CD4-positive, alpha-beta T cell treated with Interleukin-6 at 100 ng/mL for 8 hours (primary cell): Measurements from ENCODE around the gene MAP4K2.

Source experiments
- DNase-seq: peaks from one replicate; pipeline ENCODE4 v3.0.0-alpha.2; 2020; ENCODE audit warnings: mixed read lengths, low spot score

The MAP4K2 gene

DNA sequence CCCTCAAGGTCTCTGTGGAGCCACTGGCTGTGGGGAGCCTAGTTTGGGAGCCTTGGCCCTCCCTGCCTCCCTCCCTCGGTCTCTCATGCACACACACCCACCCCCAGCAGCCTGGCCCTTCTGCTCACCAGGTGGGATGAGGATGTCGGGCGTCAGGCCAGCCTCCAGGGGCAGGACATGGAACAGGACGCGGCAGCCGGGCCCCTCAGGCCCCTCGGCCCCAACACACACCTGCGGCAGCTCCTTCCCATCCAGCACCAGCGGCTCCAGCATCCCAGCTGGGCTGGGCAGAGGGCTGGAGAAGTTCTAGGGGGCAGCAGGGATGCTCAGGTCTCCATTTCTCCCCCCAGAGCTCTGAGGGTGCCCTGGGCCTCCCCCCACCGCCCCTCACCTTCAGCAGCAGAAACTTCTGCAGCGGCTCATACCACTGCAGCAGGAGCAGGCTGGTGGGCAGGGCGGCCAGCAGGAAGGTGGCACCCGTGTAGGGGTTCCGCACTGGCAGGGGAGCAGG lies 11.2 kb downstream of the MAP4K2 start:
- no peak for DNase-seq

DNA sequence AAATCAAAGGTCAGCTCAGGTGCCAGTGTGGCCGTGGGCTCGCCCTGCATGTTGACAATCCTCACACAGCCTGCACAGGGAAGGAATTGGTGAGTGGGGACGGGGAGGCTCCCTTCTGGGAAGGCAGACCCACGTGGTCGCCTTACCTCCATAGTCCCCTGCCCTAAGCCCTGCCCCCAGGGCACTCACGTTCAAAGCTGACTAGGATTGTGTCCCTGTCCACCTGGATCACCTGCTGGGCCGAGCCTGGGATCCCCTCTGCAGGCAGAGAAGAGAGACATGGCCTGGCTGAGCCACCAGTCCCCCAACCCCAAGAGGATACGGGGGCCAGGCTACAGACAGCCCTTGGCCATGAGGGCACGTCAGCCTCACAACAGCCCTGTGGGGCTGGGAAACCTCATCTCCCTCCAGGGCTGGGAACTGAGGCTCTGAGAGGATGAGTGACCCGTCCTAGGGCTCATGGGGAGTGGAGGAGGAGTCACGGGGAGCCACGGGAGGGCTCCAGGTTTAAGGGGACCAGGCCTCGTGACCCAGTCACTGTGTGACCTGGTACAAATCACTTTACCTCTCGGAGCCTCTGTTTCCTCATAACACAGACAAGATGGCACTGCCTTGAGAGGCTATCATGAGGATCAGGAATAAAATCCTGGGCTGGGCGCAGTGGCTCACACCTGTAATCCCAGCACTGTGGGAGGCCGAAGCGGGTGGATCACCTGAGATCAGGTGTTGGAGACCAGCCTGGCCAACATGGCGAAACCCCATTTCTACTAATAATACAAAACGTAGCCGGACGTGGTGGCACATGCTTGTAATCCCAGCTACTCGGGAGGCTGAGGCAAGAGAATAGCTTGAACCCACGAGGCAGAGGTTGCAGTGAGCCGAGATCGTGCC lies 12.6 kb downstream of the MAP4K2 start:
- DNase-seq, result no peak

- no peak for DNase-seq
Measured at GRCh38 chr11:64789331-64790204, 13.4 kb downstream of the MAP4K2 start.

DNA sequence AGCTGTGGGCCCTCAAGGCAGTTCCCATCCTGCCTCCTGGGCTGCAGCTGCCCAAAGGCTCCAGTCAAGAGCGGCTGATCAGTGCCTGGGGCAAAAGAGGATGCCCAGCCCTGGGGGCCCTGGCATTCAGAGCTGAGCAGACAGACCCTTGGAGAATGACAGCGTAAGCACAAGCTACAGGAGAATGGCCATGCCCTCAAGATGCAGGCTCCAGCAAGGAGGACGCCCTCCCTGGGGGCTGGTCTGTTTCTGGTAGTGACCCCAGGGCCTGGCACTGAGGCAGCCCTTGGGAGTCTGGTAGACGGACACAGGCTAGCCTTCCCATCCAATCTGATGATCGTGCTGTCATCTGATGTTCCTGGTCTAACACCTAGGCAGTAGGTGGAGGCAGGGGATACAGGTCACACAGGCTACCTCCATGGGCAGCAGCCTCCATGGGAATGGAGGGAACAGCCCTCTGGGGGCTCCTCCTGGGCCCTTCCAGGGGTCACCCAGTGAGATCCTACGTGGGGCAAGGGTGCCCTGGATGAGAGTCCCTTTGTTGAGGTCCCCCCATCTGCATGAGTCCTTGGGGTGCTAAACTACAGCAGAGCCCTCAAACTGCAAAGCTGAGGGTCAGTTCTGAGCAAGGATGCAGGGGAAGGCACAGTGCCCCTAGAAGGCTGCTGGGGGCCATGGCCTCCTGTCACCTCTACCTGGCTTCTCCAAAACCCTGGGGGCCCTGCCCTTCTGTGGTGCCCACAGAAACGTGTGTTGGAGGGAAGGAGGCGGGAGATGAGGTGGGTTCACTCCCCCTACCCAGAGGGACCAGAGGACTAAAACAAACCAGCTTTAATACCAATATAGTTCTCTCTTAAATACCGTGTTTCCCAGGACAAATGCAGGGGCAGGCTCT lies 14.4 kb downstream of the MAP4K2 start:
- DNase-seq, result no peak

- peak; percentile 49 for DNase-seq
Measured at GRCh38 chr11:64787526-64788320, 15.3 kb downstream of the MAP4K2 start.

DNA sequence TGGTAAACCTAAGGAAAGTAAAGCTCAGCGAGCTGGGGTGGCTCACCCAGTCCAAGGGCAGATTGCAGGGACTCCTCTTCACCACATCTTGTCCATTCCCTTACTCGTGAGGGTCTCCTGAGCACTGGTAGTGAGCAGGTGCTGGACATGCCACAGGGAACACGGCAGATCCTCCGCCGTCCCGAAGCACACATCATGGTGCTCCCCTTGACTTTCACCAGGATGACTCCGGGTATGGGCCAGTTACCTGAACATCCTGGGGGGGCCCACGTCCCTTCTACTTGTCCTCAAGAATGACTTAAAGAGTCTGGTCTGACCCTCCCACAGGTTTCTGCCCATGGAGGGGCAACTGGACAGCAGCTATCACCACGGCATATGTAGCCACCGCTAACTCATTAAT lies 16.7 kb downstream of the MAP4K2 start:
- no peak for DNase-seq

DNA sequence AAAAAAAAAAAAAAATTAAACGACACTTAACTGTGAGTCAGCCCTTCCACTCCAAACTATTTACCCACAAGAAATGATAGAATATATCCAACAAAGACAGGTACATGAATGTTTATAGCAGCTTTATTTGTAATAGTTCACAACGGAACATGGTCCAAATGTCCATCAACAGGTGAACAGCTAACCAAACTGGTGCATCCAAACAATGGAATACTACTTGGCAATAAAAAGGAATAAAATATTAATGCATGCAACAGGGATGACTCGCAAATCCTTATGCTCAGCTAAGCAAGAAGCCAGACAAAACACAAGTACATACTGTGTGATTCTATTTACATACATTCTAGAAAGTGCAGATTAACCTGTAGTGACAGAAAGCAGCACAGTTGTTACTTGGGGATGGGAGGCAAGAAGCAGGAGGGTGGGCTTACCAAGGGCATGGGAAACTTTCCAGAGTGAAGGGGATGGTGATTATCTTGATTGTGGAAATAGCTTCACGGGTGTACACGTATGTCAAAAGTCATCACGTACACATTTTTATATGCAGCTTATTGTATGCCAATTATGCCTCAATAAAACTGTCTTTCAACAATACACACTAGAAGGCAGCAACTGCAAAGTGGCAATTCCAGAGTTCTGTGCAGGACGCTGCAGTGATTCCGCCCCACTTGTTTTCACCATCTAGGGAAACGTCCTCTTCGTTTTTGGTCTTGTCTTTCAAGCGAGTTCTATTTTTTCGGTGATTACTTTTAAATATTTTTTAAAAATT lies 18.0 kb downstream of the MAP4K2 start:
- no peak for DNase-seq

- DNase-seq, result peak; percentile 100
Measured at GRCh38 chr11:64778473-64779298, 24.3 kb downstream of the MAP4K2 start, which contains the start of gene SF1. SF1 (minus strand) TSS chr11:64778542; CDS start chr11:64778392, 150 bp downstream.

DNA sequence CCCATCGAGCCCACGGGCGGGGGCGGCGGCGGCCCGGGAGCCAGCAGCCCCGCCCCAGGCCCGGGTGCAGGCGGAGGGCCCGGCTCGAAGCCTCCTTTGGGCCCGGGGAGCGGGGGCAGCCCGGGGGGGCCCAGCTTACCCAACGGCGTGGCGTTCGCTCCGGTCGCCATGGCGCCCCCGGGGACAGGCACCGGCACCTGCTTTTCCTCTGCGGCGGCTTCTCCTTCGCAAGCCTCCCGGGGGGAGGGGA lies 24.9 kb downstream of the MAP4K2 start:
- no peak for DNase-seq

DNA sequence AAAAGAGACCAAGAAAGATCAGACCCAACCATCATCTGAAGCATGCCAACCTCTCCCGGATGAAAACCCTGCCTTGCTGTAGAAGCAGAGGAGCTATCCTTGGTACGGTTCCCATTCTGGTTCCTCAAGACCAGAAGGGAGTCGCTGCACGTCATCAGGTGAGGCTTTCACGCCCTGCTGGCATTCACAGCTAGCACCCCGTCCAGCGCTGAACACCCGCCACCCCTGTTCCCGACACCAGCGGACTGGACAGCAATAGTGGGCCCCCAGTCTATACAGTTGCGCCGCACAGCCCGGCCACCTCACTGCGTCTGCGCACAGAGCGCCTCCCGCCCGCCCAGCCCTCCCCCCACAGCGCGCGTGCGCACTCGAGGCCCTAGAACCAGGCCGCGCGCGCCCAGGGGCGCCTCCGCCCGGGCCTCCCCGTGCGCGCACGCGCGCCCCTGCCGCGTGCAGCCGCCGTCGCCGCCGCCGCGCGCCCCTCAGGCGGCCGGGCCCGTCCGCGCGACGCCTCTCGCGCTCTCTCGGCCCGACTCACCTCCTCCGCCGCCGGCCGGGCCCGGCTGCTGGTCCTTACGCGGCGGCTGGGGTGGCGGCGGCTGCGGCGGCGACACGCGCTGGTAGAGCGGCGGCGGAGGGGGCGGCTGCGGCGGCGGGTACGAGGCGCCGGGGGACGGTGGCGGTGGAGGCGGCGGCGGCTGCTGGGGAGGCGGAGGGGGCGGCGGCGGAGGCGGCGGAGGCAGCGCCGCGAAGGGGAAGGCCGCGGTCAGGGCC lies 25.4 kb downstream of the MAP4K2 start:
- peak; percentile 82 for DNase-seq

DNA sequence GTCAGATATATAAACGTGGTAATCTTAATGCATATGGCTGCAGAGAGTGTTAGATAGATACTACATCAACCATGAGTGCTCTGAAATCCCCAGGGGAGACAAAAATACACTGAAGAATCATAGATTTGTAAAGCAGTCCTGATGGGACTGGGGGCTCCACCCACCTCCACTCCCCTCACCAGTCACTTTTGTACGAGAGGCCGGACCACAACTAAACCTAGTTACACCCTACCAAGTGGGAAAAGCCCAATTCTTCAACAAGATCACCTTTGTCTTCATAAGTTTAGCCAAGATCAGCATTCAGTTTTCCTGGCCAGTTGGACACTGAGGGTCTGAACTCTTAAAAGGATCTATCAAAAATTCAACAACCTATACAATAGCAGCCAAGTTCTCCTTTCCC lies 26.1 kb downstream of the MAP4K2 start:
- no peak for DNase-seq

DNA sequence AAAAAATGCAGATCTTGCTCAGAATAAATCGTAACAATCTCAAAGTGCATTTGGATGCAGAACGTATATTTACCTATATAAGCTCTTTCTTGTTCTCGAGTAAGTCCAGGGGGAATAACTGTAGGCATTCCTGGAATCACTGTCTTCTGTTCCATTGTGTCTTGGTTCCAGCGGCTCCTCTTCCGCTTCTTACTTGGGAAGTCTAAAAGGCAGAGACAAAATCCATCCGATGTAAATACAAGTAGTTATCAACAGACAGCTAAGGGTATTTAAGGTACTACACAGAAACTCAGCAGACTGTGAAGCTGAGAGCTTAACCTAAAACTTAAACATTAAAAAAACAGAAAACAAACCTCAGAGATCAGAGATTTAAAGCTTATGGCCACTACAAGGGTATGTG lies 26.6 kb downstream of the MAP4K2 start:
- DNase-seq, result no peak

- DNase-seq, result no peak
Measured at GRCh38 chr11:64774144-64774543, 28.9 kb downstream of the MAP4K2 start.

DNA sequence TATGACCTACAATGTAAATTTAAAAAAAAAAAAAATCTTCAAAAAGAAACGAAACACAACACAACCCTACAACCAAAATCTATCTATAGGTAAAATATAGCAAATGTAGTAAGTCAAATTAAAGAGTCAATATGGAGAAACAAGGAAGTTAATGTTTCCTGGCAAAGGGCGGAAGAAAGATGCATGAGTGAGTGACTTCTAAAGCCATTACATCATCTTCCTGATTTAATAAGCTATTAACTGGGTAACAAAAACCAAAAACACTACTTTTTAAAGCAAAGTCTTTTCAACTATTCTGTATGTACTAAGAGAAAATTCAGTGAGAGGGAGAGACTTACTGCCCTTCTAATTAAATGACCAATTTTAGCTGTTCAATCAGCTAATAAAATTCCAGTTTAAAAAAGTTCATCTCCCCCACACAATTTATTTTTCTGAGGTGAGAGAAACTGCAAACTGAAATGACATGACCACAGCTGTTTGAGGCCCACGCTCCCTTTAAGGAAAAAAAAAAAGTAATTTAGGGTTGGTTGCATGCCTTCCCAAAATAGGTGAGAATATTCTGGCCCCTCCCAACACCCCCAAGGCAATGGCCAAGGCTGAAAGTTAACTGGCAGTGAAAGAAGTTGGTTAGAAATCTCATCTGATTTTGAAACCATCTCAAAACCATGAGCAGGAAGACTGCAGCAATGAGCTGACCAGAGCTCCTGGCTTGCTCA lies 30.6 kb downstream of the MAP4K2 start:
- DNase-seq, result no peak

DNA sequence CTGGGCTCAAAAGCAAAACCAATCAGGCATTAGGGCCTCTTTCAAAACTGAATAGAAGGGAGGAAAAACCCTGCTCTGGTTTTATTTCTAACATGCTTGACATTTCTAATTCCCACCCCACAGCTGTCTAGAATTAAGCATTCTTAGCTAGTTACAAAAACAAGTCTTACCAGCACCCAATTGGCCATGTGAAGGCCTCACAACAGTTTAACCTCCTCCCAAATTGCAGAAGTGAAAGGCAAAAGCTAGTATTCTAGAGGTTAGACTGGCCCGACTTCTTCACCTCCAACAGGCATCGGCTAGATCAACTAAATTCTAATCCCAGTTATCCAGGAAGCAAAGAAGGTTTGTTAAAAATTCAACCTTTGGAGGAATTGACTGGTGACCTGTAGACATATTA lies 31.2 kb downstream of the MAP4K2 start:
- no peak for DNase-seq

- no peak for DNase-seq
Measured at GRCh38 chr11:64770120-64770519, 32.9 kb downstream of the MAP4K2 start.

GRCh38 chr11:64769283-64769682 lies 33.7 kb downstream of the MAP4K2 start:
- no peak for DNase-seq

GRCh38 chr11:64768300-64768694 lies 34.7 kb downstream of the MAP4K2 start:
- DNase-seq, result no peak
